ENCODE measurements around the gene RAB30.

DNA sequence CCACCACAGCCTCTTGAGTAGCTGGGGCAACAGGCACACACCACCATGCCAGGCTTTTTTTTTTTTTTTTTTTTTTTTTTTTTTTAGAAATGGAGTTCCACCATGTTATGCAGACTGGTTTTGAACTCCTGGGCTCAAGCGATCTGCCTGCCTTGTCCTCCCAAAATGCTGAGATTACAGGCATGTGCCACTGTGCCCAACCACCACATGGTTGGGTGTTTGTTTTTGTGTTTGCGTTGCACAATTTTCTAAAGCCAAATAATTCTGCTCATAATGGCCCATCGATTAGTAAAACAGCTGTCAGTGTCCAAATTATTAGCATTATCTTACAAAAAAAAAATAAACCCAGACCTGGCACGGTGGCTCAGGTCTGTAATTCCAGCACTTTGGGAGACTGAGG lies 104.3 kb downstream of the RAB30 start:
- TF ChIP-seq CTCF (IDR thresholded peaks at IDR 0.05; ENCODE audit: insufficient read depth, low read length, poor library complexity, severe bottlenecking), result no peak
- no peak for TF ChIP-seq EZH2phosphoT487 (conservative IDR thresholded peaks at IDR 0.05; ENCODE audit: low read length)
